ENCODE results near the gene SCUBE1.
A peak's percentile ranks its signal among the peaks of the same experiment; 100 is the strongest.

The SCUBE1 gene

GRCh38 chr22:43166132-43166930 is 176.8 kb downstream of the SCUBE1 start:
- no peaks in the 10 kb centered on the region for H3K79me2 ChIP-seq
- H3K9me3 ChIP-seq (ENCODE audit: control insufficient read depth, low read length) = no peaks in the 10 kb centered on the region
- no peaks in the 10 kb centered on the region for H3K27me3 ChIP-seq (ENCODE audit: control insufficient read depth, insufficient read depth, low read length)
- no peak overlapping the region for H3K4me2 ChIP-seq (ENCODE audit: low read length)
- no peaks in the 10 kb centered on the region for H3K36me3 ChIP-seq (ENCODE audit: control insufficient read depth, insufficient read depth, low read length)
- H3K27ac ChIP-seq = no peak overlapping the region
- no peak overlapping the region for H3K9ac ChIP-seq
- H3K4me1 ChIP-seq = no peaks in the 10 kb centered on the region
- H2AFZ ChIP-seq = no peak overlapping the region
- no peak for TF ChIP-seq CTCF (IDR thresholded peaks at IDR 0.05)
- no peak overlapping the region for H3K4me3 ChIP-seq (ENCODE audit: low read depth, low read length)

GRCh38 chr22:43164636-43165035 is 178.5 kb downstream of the SCUBE1 start:
- no peak for TF ChIP-seq CTCF (IDR thresholded peaks at IDR 0.05)
- no peak overlapping the region for H3K27ac ChIP-seq
- H3K4me2 ChIP-seq (ENCODE audit: low read length) = no peak overlapping the region
- H2AFZ ChIP-seq = no peak overlapping the region
- H3K9me3 ChIP-seq (ENCODE audit: control insufficient read depth, low read length) = no peaks in the 10 kb centered on the region
- H3K4me3 ChIP-seq (ENCODE audit: low read depth, low read length) = no peak overlapping the region
- H3K79me2 ChIP-seq = no peaks in the 10 kb centered on the region
- no peaks in the 10 kb centered on the region for H3K4me1 ChIP-seq
- H3K27me3 ChIP-seq (ENCODE audit: control insufficient read depth, insufficient read depth, low read length) = no peaks in the 10 kb centered on the region
- no peaks in the 10 kb centered on the region for H3K36me3 ChIP-seq (ENCODE audit: control insufficient read depth, insufficient read depth, low read length)
- H3K9ac ChIP-seq = no peak overlapping the region

DNA sequence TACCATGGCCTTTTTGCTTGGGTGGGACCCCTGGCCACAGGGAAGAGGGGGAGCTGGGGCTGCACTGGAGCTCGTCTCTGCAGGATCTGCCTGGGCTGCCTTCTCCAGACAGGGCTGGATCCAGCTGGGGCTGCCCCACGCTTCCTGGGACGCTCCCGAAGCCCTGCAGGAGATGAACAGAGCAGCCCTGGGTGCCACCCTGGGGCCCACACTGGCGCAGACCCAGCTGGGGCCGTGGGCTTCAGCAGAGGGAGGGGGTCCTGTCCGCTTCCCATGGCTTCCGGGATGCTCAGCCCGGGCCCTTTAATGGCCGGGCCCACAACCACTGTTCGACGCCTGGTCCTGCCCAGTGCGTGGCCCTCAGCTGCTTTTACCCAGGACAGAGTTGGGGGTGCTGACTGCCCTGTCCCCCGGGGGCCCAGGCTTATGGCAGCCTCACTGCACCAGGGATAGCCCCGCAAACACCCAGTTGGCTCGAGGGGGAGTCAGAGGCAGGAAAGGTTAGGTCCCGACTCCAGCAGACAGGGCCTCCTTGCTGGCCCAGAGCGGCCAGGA is 179.9 kb downstream of the SCUBE1 start:
- no peak overlapping the region for H2AFZ ChIP-seq
- H3K9ac ChIP-seq = no peak overlapping the region
- H3K4me3 ChIP-seq (ENCODE audit: low read depth, low read length) = no peak overlapping the region
- no peaks in the 10 kb centered on the region for H3K79me2 ChIP-seq
- H3K9me3 ChIP-seq (ENCODE audit: control insufficient read depth, low read length) = no peaks in the 10 kb centered on the region
- H3K4me1 ChIP-seq = no peaks in the 10 kb centered on the region
- peak overlapping the region; percentile 6 for H3K4me2 ChIP-seq (ENCODE audit: low read length)
- H3K36me3 ChIP-seq (ENCODE audit: control insufficient read depth, insufficient read depth, low read length) = no peaks in the 10 kb centered on the region
- TF ChIP-seq CTCF (IDR thresholded peaks at IDR 0.05) = no peak
- no peaks in the 10 kb centered on the region for H3K27me3 ChIP-seq (ENCODE audit: control insufficient read depth, insufficient read depth, low read length)
- H3K27ac ChIP-seq = no peak overlapping the region

GRCh38 chr22:43162412-43163150 is 180.6 kb downstream of the SCUBE1 start:
- H2AFZ ChIP-seq = no peak overlapping the region
- no peak overlapping the region for H3K4me2 ChIP-seq (ENCODE audit: low read length)
- no peak overlapping the region for H3K9ac ChIP-seq
- TF ChIP-seq CTCF (IDR thresholded peaks at IDR 0.05) = no peak
- H3K4me1 ChIP-seq = no peaks in the 10 kb centered on the region
- no peaks in the 10 kb centered on the region for H3K36me3 ChIP-seq (ENCODE audit: control insufficient read depth, insufficient read depth, low read length)
- H3K27me3 ChIP-seq (ENCODE audit: control insufficient read depth, insufficient read depth, low read length) = no peaks in the 10 kb centered on the region
- no peaks in the 10 kb centered on the region for H3K9me3 ChIP-seq (ENCODE audit: control insufficient read depth, low read length)
- no peak overlapping the region for H3K4me3 ChIP-seq (ENCODE audit: low read depth, low read length)
- no peaks in the 10 kb centered on the region for H3K79me2 ChIP-seq
- no peak overlapping the region for H3K27ac ChIP-seq
